H1 (cell line): ENCODE data around the gene BABAM1. TPM values are rescaled to one million over a fixed set of nuclear protein-coding genes. Genes with fewer than 3 reads are reported as not detected.

Source experiments
- CTCF ChIA-PET: fragments of 300-600 bp; sonication (Branson Sonifier 250); formaldehyde crosslinking; loops from one replicate; lab custom pipeline; 2021; ENCODE audit not compliant: partially characterized antibody; lab: Charles Lee
- POLR2A ChIA-PET: fragments of 300-600 bp; sonication (Branson Sonifier 250); formaldehyde crosslinking; loops from one replicate; lab custom pipeline; 2021; ENCODE audit warnings: inconsistent platforms; ENCODE audit not compliant: partially characterized antibody; lab: Charles Lee
- DNase-seq, 2 experiments: peaks; one replicate each; pipeline versions ENCODE4 v3.0.0 to v3.0.0-alpha.2; 2010 to 2022; ENCODE audit warnings: low spot score in 2 of 2, low read depth in 1 of 2, mixed read lengths in 1 of 2
- FAIRE-seq: peaks from 2 replicates; lab custom pipeline; 2011; peaks lifted over from hg19 to GRCh38; lab: Jason Lieb, UNC
- H2AFZ ChIP-seq: 2 replicates; pipeline ENCODE4 v1.8.1; 2012; ENCODE audit warnings: low read length, inconsistent platforms
- H2AK5ac ChIP-seq: 2 replicates; pipeline ENCODE4 v1.6.1; 2013; ENCODE audit warnings: low read depth, low read length
- H2BK120ac ChIP-seq: replicated peaks from 2 replicates; pipeline ENCODE3; 2013; ENCODE audit warnings: low read depth, low read length, inconsistent platforms
- H2BK12ac ChIP-seq: 2 replicates; pipeline ENCODE4 v1.6.1; 2013; ENCODE audit warnings: low read depth, low read length
- H2BK15ac ChIP-seq: 2 replicates; pipeline ENCODE4 v1.6.1; 2013; ENCODE audit warnings: low read length
- H2BK20ac ChIP-seq: 2 replicates; pipeline ENCODE4 v1.6.1; 2013; ENCODE audit warnings: low read length
- H2BK5ac ChIP-seq: 2 replicates; pipeline ENCODE4 v1.6.1; 2013; ENCODE audit warnings: low read depth, low read length
- H3K14ac ChIP-seq: 2 replicates; pipeline ENCODE4 v1.6.1; 2013; ENCODE audit warnings: inconsistent platforms; ENCODE audit not compliant: insufficient read length
- H3K18ac ChIP-seq: 2 replicates; pipeline ENCODE4 v1.6.1; 2013; ENCODE audit warnings: low read length; ENCODE audit errors: extremely low read depth
- H3K23ac ChIP-seq: 2 replicates; pipeline ENCODE4 v1.6.1; 2013; ENCODE audit warnings: inconsistent platforms; ENCODE audit not compliant: insufficient read length
- H3K23me2 ChIP-seq: 2 replicates; pipeline ENCODE4 v1.6.1; 2013; ENCODE audit warnings: low read depth, low read length
- H3K27ac ChIP-seq: 2 replicates; pipeline ENCODE4 v1.6.1; 2011; ENCODE audit warnings: low read depth, low read length, inconsistent platforms
- H3K27me3 ChIP-seq, 4 experiments: replicated peaks in 1 of 4; 1 replicate in 1 of 4; 2 replicates in 3 of 4; pipeline versions ENCODE4 v1.6.1 to v1.8.1; 2011 to 2013; ENCODE audit warnings: low read length in 3 of 4, mild to moderate bottlenecking in 3 of 4, inconsistent platforms in 2 of 4, mixed read lengths in 2 of 4, moderate library complexity in 1 of 4; ENCODE audit not compliant: control insufficient read depth in 3 of 4, insufficient read depth in 3 of 4; ENCODE audit errors: extremely low read depth in 1 of 4
- H3K36me3 ChIP-seq, 4 experiments: 2 replicates each; pipeline versions ENCODE4 v1.6.1 to v1.8.1; 2011 to 2013; ENCODE audit warnings: mild to moderate bottlenecking in 4 of 4, low read length in 3 of 4, moderate library complexity in 2 of 4, control low read depth in 1 of 4, inconsistent platforms in 1 of 4; ENCODE audit not compliant: insufficient read depth in 4 of 4, control insufficient read depth in 2 of 4
- H3K4ac ChIP-seq: replicated peaks from 2 replicates; pipeline ENCODE3; 2013; ENCODE audit warnings: low read length, low read depth, mixed read lengths, inconsistent platforms; ENCODE audit not compliant: insufficient read length
- H3K4me1 ChIP-seq, 4 experiments: replicated peaks in 1 of 4; 1 replicate in 1 of 4; 2 replicates in 3 of 4; pipeline versions ENCODE4 v1.6.1 to v1.8.1; 2011 to 2013; ENCODE audit warnings: low read length in 3 of 4, inconsistent platforms in 2 of 4, mixed read lengths in 1 of 4; ENCODE audit not compliant: insufficient read depth in 4 of 4, control insufficient read depth in 3 of 4
- H3K4me2 ChIP-seq, 2 experiments: 2 replicates each; pipeline versions ENCODE4 v1.6.1 to v1.8.1; 2011 to 2013; ENCODE audit warnings: low read depth in 2 of 2, low read length in 2 of 2, control low read depth in 1 of 2, inconsistent platforms in 1 of 2, mild to moderate bottlenecking in 1 of 2; ENCODE audit not compliant: insufficient read depth in 1 of 2
- H3K4me3 ChIP-seq, 4 experiments: fragments of 200-600, 300-600 bp in 1 of 4; sonication (generic), shearing (Covaris generic), sonication (Bioruptor Twin) in 1 of 4; 2 replicates each; pipeline versions ENCODE4 v1.5.1 to v1.8.1; 2011 to 2016; ENCODE audit warnings: low read length in 4 of 4, low read depth in 3 of 4, control low read depth in 2 of 4, inconsistent platforms in 2 of 4, mild to moderate bottlenecking in 2 of 4, mixed read lengths in 1 of 4, moderate library complexity in 1 of 4; ENCODE audit not compliant: insufficient read depth in 2 of 4; ENCODE audit errors: extremely low read depth in 1 of 4
- H3K56ac ChIP-seq: replicated peaks from 2 replicates; pipeline ENCODE3; 2013; ENCODE audit warnings: low read depth, mild to moderate bottlenecking, mixed read lengths, low read length, inconsistent platforms; ENCODE audit not compliant: insufficient read length
- H3K79me1 ChIP-seq: 2 replicates; pipeline ENCODE4 v1.6.1; 2013; ENCODE audit warnings: low read depth, low read length, control low read depth
- H3K79me2 ChIP-seq, 2 experiments: 2 replicates each; pipeline versions ENCODE4 v1.6.1 to v1.8.1; 2012 to 2013; ENCODE audit warnings: low read length in 2 of 2, mild to moderate bottlenecking in 2 of 2, inconsistent platforms in 1 of 2; ENCODE audit not compliant: insufficient read depth in 2 of 2, control insufficient read depth in 1 of 2
- H3K9ac ChIP-seq, 4 experiments: replicated peaks in 1 of 4; 1 replicate in 1 of 4; 2 replicates in 3 of 4; pipeline versions ENCODE4 v1.6.1 to v1.8.1; 2011 to 2013; ENCODE audit warnings: low read depth in 3 of 4, low read length in 3 of 4, control low read depth in 2 of 4, mild to moderate bottlenecking in 2 of 4, moderate library complexity in 2 of 4, inconsistent platforms in 1 of 4; ENCODE audit errors: extremely low read depth in 1 of 4
- H3K9me3 ChIP-seq, 2 experiments: 2 replicates each; pipeline versions ENCODE4 v1.6.1 to v1.8.1; 2012 to 2013; ENCODE audit warnings: mild to moderate bottlenecking in 2 of 2, moderate library complexity in 2 of 2, control low read depth in 1 of 2, inconsistent platforms in 1 of 2, low read depth in 1 of 2, low read length in 1 of 2, mixed read lengths in 1 of 2; ENCODE audit not compliant: insufficient read depth in 2 of 2
- H4K20me1 ChIP-seq, 2 experiments: replicated peaks in 1 of 2; 2 replicates each; pipeline versions ENCODE3 to v1.8.1; 2011 to 2013; ENCODE audit warnings: inconsistent platforms in 2 of 2, low read length in 2 of 2, mild to moderate bottlenecking in 1 of 2; ENCODE audit not compliant: insufficient read depth in 2 of 2, control insufficient read depth in 1 of 2
- H4K5ac ChIP-seq: 2 replicates; pipeline ENCODE4 v1.6.1; 2013; ENCODE audit warnings: low read length, low read depth, mixed read lengths, inconsistent platforms; ENCODE audit not compliant: insufficient read length
- H4K8ac ChIP-seq: 2 replicates; pipeline ENCODE4 v1.8.0; 2013; ENCODE audit warnings: mild to moderate bottlenecking, moderate library complexity, low read length, inconsistent platforms; ENCODE audit not compliant: insufficient read depth; ENCODE audit errors: extremely low read depth
- H4K91ac ChIP-seq: replicated peaks from 2 replicates; pipeline ENCODE3; 2013; ENCODE audit warnings: low read length, mixed read lengths, inconsistent platforms; ENCODE audit not compliant: insufficient read length
- BCL11A ChIP-seq, 2 experiments: IDR thresholded peaks; one replicate each; pipeline ENCODE4 v1.6.1; 2011; ENCODE audit warnings: low read depth in 2 of 2, low read length in 2 of 2, mild to moderate bottlenecking in 2 of 2
- EGR1 ChIP-seq: IDR thresholded peaks from 2 replicates; pipeline ENCODE4 v1.6.1; 2011; ENCODE audit warnings: low read depth, low read length, borderline replicate concordance
- NANOG ChIP-seq: IDR thresholded peaks from 2 replicates; pipeline ENCODE4 v1.6.1; 2011; ENCODE audit warnings: low read length, low read depth, mild to moderate bottlenecking, inconsistent platforms; ENCODE audit not compliant: insufficient read depth, poor library complexity, severe bottlenecking
- RFX5 ChIP-seq: IDR thresholded peaks from 2 replicates; pipeline ENCODE4 v1.6.1; 2011; ENCODE audit warnings: low read depth, low read length, improper control_type of control experiment, borderline replicate concordance
- RXRA ChIP-seq: IDR thresholded peaks from 2 replicates; pipeline ENCODE4 v1.6.1; 2011; ENCODE audit warnings: low read depth, mild to moderate bottlenecking, low read length, moderate library complexity; ENCODE audit not compliant: insufficient read depth
- SIN3A ChIP-seq, 2 experiments: IDR thresholded peaks in 1 of 2; conservative IDR thresholded peaks in 1 of 2; 2 replicates each; pipeline ENCODE4 v1.6.1; 2011 to 2012; ENCODE audit warnings: low read length in 2 of 2, improper control_type of control experiment in 1 of 2, low read depth in 1 of 2, mild to moderate bottlenecking in 1 of 2
- SIX5 ChIP-seq: IDR thresholded peaks from 2 replicates; pipeline ENCODE4 v1.6.1; 2011; ENCODE audit warnings: mild to moderate bottlenecking, low read depth, low read length
- SRF ChIP-seq: IDR thresholded peaks from 2 replicates; pipeline ENCODE4 v1.6.1; 2011; ENCODE audit warnings: mild to moderate bottlenecking, low read depth, low read length, moderate library complexity
- TAF1 ChIP-seq: IDR thresholded peaks from 2 replicates; pipeline ENCODE4 v1.6.1; 2011; ENCODE audit warnings: mild to moderate bottlenecking, low read depth, low read length
- WGBS, 2 experiments: shearing (Covaris generic) in 1 of 2; methylation state at CpG; one replicate each; pipeline versions ENCODE4 v1.1.6 to v1.1.7; 2013 to 2015; ENCODE audit warnings: low lambda C conversion rate in 2 of 2, mixed read lengths in 2 of 2, inconsistent platforms in 1 of 2, low coverage in 1 of 2, missing lambda C conversion rate in 1 of 2; ENCODE audit not compliant: insufficient replicate concordance in 2 of 2, insufficient coverage in 1 of 2, insufficient read length in 1 of 2; ENCODE audit errors: extremely low coverage in 1 of 2, missing lambda C conversion rate in 1 of 2; 5-methylcytosine and 5-hydroxymethylcytosine counted together
- polyA plus RNA-seq, 7 experiments: library from polyadenylated mRNA; depleted of rRNA in 3 of 7; stranded (reverse) in 5 of 7; unstranded in 2 of 7; fragments of >200 nt in 5 of 7; fragments of 200-250 nt in 2 of 7; gene quantifications; 1 replicate in 5 of 7; 2 replicates in 1 of 7; 4 replicates in 1 of 7; pipeline versions ENCODE4 v1.2.1 to v1.2.3, GENCODE V29; 2011 to 2013; ENCODE audit warnings: missing spikeins in 2 of 7, mixed read lengths in 2 of 7
- total RNA-seq: library from RNA; stranded (reverse); fragmentation: NEBNext Ultra II Directional; extraction: Animal tissue kit (Norgen Biotek cat#: 25700); gene quantifications from 2 replicates; pipeline ENCODE4 v1.2.1, GENCODE V29; 2021

The BABAM1 gene
- total and polyA plus RNA-seq, 2 of the 8 experiments (the other 6 are each of a cell fraction or from before 2014, with no cell fraction given), result 127 to 133 TPM

- H4K5ac ChIP-seq, result no peak overlapping the region
- peak overlapping the region; percentile 57; the same call in 1 of the 2 replicates for H4K8ac ChIP-seq
- H3K79me2 ChIP-seq, result no peaks in the 10 kb centered on the region
- DNase-seq, result no peak
- H3K9me3 ChIP-seq, result no peaks in the 10 kb centered on the region
- ChIA-PET CTCF (interaction anchor here (0.7 to 3.3 kb wide), 10 partner anchors 9 to 43 kb away, joined by 3 to 13 read pairs (median 4); partner anchors contain the start of genes ANO8, DDA1 and MRPL34), POLR2A (interaction anchor here (0.5 to 17.1 kb wide), 6 partner anchors 12 to 228 kb away, joined by 3 to 329 read pairs (median 4); partner anchors contain the start of genes ABHD8, ANO8, DDA1 and GTPBP3)
- H3K23me2 ChIP-seq, result peaks cover 6% of the 10 kb centered on the region; the same call in 1 of the 2 replicates
- H3K36me3 ChIP-seq, result peaks cover 0 to 17% (median 6%) of the 10 kb centered on the region in 4 experiments; a peak in 4 of 8 replicates
- no peaks in the 10 kb centered on the region; a peak in 1 of 7 replicates for H3K27me3 ChIP-seq
- H2BK120ac ChIP-seq, result no peak overlapping the region
- TF ChIP-seq BCL11A (IDR thresholded peaks at IDR 0.05; ENCODE audit: low read depth in 2 of 2, low read length in 2 of 2) (no peak), EGR1 (no peak), RXRA (no peak), SIX5 (no peak), TAF1 (no peak), SIN3A (conservative IDR thresholded peaks at IDR 0.05 in 1 of 2, IDR thresholded peaks at IDR 0.05 in 1 of 2; ENCODE audit: low read depth in 1 of 2, low read length in 2 of 2) (no peak), NANOG (no peak), RFX5 (no peak), SRF (no peak)
- H2BK15ac ChIP-seq, result no peak overlapping the region
- no peak overlapping the region for H3K4ac ChIP-seq
- no peak overlapping the region for H2AFZ ChIP-seq
- no peak overlapping the region for H3K27ac ChIP-seq
- no peak overlapping the region for H2AK5ac ChIP-seq
- H3K4me2 ChIP-seq, result peak overlapping the region in 1 of 2 experiments; percentile 72; a peak in 2 of 4 replicates
- no peak overlapping the region for H3K23ac ChIP-seq
- 94% methylated on average over 17 of the region's 17 CpGs; no CpG with 5 or more reads in 1 of the 2 experiments for WGBS, 2 experiments
- FAIRE-seq, result no peak
- H3K18ac ChIP-seq, result no peak overlapping the region
- H3K56ac ChIP-seq, result no peak overlapping the region
- H4K20me1 ChIP-seq, result peaks cover 3 to 9% of the 10 kb centered on the region in 2 experiments
- H3K14ac ChIP-seq, result no peak overlapping the region
- no peak overlapping the region for H2BK20ac ChIP-seq
- H3K79me1 ChIP-seq, result peaks cover 2% of the 10 kb centered on the region; the same call in 1 of the 2 replicates
- H3K9ac ChIP-seq, result no peak overlapping the region; a peak in 1 of 7 replicates
- H4K91ac ChIP-seq, result no peak overlapping the region
- H3K4me1 ChIP-seq, result peaks cover 0 to 22% (median 15%) of the 10 kb centered on the region in 4 experiments; a peak in 6 of 7 replicates
- H3K4me3 ChIP-seq, result no peak overlapping the region
- no peak overlapping the region for H2BK12ac ChIP-seq
- H2BK5ac ChIP-seq, result no peak overlapping the region
Measured at GRCh38 chr19:17325881-17326594, 58.8 kb downstream of the BABAM1 start.
